Activated effector memory CD4-positive, alpha-beta T cell treated with anti-CD3 and anti-CD28 coated beads, Interleukin-2, amount 50 U/mL, for 16 hours (primary cell): ENCODE data around the gene WASHC3.

Experiments
- DNase-seq: peaks from one replicate; pipeline ENCODE4 v3.0.0-alpha.2; 2020

WASHC3 gene

DNA sequence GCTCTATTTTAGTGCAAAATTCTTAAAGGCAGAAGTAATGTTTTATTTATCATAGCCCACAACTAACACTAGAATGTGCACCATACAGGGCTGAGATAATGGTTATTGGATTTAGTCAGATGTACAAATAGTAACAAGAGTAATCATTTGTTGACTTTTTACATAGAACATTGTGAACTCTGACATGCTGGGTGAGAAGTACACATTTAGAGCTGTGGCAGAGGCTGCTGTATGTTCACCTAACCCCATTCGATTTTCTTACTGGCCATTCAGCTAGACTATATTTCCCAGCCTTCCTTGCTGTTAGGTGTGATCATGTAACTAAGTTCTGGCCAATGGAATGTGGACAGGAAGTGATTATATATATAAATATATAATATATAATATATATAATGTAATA lies 95.3 kb downstream of the WASHC3 start:
- no peak for DNase-seq

DNA sequence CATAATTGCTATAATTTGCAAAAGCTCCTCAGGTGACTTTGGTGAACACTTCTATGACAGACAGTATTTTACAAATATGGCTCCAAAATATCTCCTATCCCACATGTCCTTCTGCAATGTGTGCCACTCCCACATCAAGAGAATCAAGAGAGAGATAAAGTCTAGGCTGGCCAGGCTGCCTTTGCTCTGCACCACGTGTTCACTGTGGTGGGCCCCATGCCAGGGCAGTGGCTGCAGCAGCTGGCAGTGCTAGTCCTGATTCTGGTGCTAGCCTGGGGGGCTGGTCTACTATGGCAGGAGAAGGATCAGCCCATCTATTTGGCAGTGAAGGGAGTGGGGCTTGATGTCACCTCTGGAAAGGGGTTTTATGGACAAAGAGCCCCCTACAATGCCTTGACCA lies 98.1 kb downstream of the WASHC3 start:
- DNase-seq, result no peak
